HEK293 (cell line): ENCODE results near the gene STARD5.
A peak's percentile ranks its signal among the peaks of the same experiment; 100 is the strongest.

ENCODE experiments used
- CTCF ChIA-PET: fragments of 350-600 bp; formaldehyde crosslinking; extraction: SDS; loops from one replicate; lab custom pipeline; 2021; ENCODE audit warnings: antibody characterized with exemption; lab: Yijun Ruan, JAX
- POLR2A ChIA-PET: fragments of 300-600 bp; formaldehyde crosslinking; extraction: SDS; loops from one replicate; lab custom pipeline; 2020; ENCODE audit warnings: antibody characterized with exemption, inconsistent platforms; lab: Yijun Ruan, JAX
- H3K27ac ChIP-seq: fragments of 200-500 bp; sonication (Bioruptor generic); 2 replicates; pipeline ENCODE4 v1.5.1; 2014; ENCODE audit warnings: low read depth, low read length, control low read depth, inconsistent platforms; ENCODE audit errors: extremely low read depth
- H3K36me3 ChIP-seq, 2 experiments: fragments of 200-500 bp in 1 of 2; sonication (Bioruptor generic) in 1 of 2; 1 replicate in 1 of 2; 2 replicates in 1 of 2; pipeline ENCODE4 v1.5.1; 2014 to 2017; ENCODE audit warnings: inconsistent platforms in 2 of 2, low read length in 2 of 2; ENCODE audit not compliant: control insufficient read depth in 2 of 2, insufficient read depth in 1 of 2
- H3K4me1 ChIP-seq: fragments of 200-500 bp; sonication (Bioruptor generic); 2 replicates; pipeline ENCODE4 v1.5.1; 2014; ENCODE audit warnings: mild to moderate bottlenecking, low read length, inconsistent platforms; ENCODE audit not compliant: control insufficient read depth, insufficient read depth
- H3K4me3 ChIP-seq: 2 replicates; pipeline ENCODE4 v1.5.1; 2011; ENCODE audit warnings: low read depth, mild to moderate bottlenecking, control low read depth, low read length, moderate library complexity
- H3K9me3 ChIP-seq: fragments of 200-500 bp; sonication (Bioruptor generic); 2 replicates; pipeline ENCODE4 v1.5.1; 2014; ENCODE audit warnings: low read depth, low read length, inconsistent platforms; ENCODE audit not compliant: control insufficient read depth, insufficient read depth
- BCL11A ChIP-seq: fragments of 450-650 bp; formaldehyde crosslinking; IDR thresholded peaks from 2 replicates; pipeline ENCODE4 v1.5.1; 2016; ENCODE audit warnings: low read depth, missing biosample characterization, missing genetic modification characterization
- BCL11B ChIP-seq: fragments of 450-650 bp; formaldehyde crosslinking; IDR thresholded peaks from 2 replicates; pipeline ENCODE4 v1.5.1; 2016; ENCODE audit warnings: low read depth, missing biosample characterization, missing genetic modification characterization
- HOXD13 ChIP-seq: sonication (generic); formaldehyde crosslinking; IDR thresholded peaks from 2 replicates; pipeline ENCODE4 v1.8.0; 2022; ENCODE audit warnings: missing genetic modification reagents, borderline replicate concordance
- KLF8 ChIP-seq: fragments of 450-650 bp; formaldehyde crosslinking; IDR thresholded peaks from 2 replicates; pipeline ENCODE4 v1.5.1; 2016; ENCODE audit warnings: missing biosample characterization, missing genetic modification characterization
- WT1 ChIP-seq: fragments of 450-650 bp; formaldehyde crosslinking; IDR thresholded peaks from 2 replicates; pipeline ENCODE4 v1.5.1; 2016; ENCODE audit warnings: missing biosample characterization, missing genetic modification characterization
- ZBTB8A ChIP-seq: fragments of 450-650 bp; formaldehyde crosslinking; IDR thresholded peaks from 2 replicates; pipeline ENCODE4 v1.5.1; 2016; ENCODE audit warnings: missing biosample characterization, missing genetic modification characterization
- ZNF114 ChIP-seq: fragments of 450-650 bp; formaldehyde crosslinking; IDR thresholded peaks from 2 replicates; pipeline ENCODE4 v1.5.0; 2017; ENCODE audit warnings: missing biosample characterization, missing genetic modification characterization
- ZNF133 ChIP-seq: fragments of 450-650 bp; formaldehyde crosslinking; IDR thresholded peaks from 2 replicates; pipeline ENCODE4 v1.5.1; 2016; ENCODE audit warnings: missing biosample characterization, missing genetic modification characterization
- ZNF169 ChIP-seq: fragments of 450-650 bp; formaldehyde crosslinking; IDR thresholded peaks from 2 replicates; pipeline ENCODE4 v1.5.1; 2016; ENCODE audit warnings: missing biosample characterization, missing genetic modification characterization
- ZNF354C ChIP-seq: fragments of 450-650 bp; formaldehyde crosslinking; IDR thresholded peaks from 2 replicates; pipeline ENCODE4 v1.5.1; 2016; ENCODE audit warnings: missing biosample characterization, missing genetic modification characterization, low read depth, borderline replicate concordance
- ZNF544 ChIP-seq: fragments of 450-650 bp; formaldehyde crosslinking; IDR thresholded peaks from 2 replicates; pipeline ENCODE4 v1.5.0; 2017; ENCODE audit warnings: missing biosample characterization, missing genetic modification characterization
- ZNF624 ChIP-seq: fragments of 450-650 bp; formaldehyde crosslinking; IDR thresholded peaks from 2 replicates; pipeline ENCODE4 v1.5.1; 2017; ENCODE audit warnings: missing biosample characterization, missing genetic modification characterization
- ZNF670 ChIP-seq: fragments of 450-650 bp; formaldehyde crosslinking; IDR thresholded peaks from 2 replicates; pipeline ENCODE4 v1.5.1; 2016; ENCODE audit warnings: missing biosample characterization, missing genetic modification characterization, low read depth
- ZNF677 ChIP-seq: fragments of 450-650 bp; IDR thresholded peaks from 2 replicates; pipeline ENCODE4 v1.5.0; 2018; ENCODE audit warnings: missing biosample characterization, mild to moderate bottlenecking, missing genetic modification characterization, moderate library complexity
- ZNF843 ChIP-seq: fragments of 450-650 bp; formaldehyde crosslinking; IDR thresholded peaks from 2 replicates; pipeline ENCODE4 v1.5.1; 2016; ENCODE audit warnings: missing biosample characterization, missing genetic modification characterization
- ZSCAN23 ChIP-seq: fragments of 450-650 bp; formaldehyde crosslinking; IDR thresholded peaks from 2 replicates; pipeline ENCODE4 v1.5.1; 2016; ENCODE audit warnings: missing biosample characterization, missing genetic modification characterization
- TF ChIP-seq, protein P1 (sequence below): fragments of 450-650 bp; formaldehyde crosslinking; IDR thresholded peaks from 2 replicates; pipeline ENCODE4 v1.5.1; 2017; ENCODE audit warnings: missing biosample characterization, missing genetic modification characterization
- TF ChIP-seq, protein P2 (sequence below): fragments of 450-650 bp; formaldehyde crosslinking; IDR thresholded peaks from 2 replicates; pipeline ENCODE4 v1.5.1; 2016; ENCODE audit warnings: missing biosample characterization, missing genetic modification characterization
- TF ChIP-seq, protein P3 (sequence below): fragments of 450-650 bp; formaldehyde crosslinking; IDR thresholded peaks from 2 replicates; pipeline ENCODE4 v1.5.1; 2016; ENCODE audit warnings: missing biosample characterization, missing genetic modification characterization
- TF ChIP-seq, protein P4 (sequence below): fragments of 450-650 bp; formaldehyde crosslinking; conservative IDR thresholded peaks from 2 replicates; pipeline ENCODE4 v1.5.1; 2016; ENCODE audit warnings: low read depth, missing biosample characterization, missing genetic modification characterization
- TF ChIP-seq, protein P5 (sequence below): fragments of 450-650 bp; formaldehyde crosslinking; IDR thresholded peaks from 2 replicates; pipeline ENCODE4 v1.5.1; 2017; ENCODE audit warnings: missing biosample characterization, missing genetic modification characterization

Gene STARD5

DNA sequence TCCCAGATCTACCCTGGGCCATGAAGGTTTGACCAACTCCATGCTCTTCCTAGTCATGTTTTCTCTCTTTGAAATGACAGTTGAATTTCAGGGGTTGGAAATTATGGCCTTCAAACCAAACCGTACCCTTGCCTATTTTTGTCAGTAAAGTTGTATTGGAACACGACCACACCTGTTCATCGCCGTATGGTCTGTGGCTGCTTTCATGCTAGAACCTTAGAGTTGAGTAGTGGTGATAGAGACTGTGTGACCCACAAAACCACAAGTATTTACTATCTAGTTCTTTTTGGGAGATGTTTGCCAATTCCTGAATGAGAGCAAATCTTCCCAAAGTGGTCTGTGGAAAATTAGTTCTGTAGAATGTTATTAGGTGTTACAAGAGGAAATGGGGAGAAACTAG is 24.0 kb upstream of the STARD5 start (continued):
- TF ChIP-seq ZBTB8A (tag by site-specific recombination) (no peak), WT1 (tag by site-specific recombination) (no peak), ZNF544 (tag by site-specific recombination) (no peak), ZNF843 (tag by site-specific recombination) (no peak), BCL11A (no peak), ZNF624 (tag by site-specific recombination) (no peak), ZNF670 (tag by site-specific recombination) (no peak)
- TF ChIP-seq, protein P1, sequence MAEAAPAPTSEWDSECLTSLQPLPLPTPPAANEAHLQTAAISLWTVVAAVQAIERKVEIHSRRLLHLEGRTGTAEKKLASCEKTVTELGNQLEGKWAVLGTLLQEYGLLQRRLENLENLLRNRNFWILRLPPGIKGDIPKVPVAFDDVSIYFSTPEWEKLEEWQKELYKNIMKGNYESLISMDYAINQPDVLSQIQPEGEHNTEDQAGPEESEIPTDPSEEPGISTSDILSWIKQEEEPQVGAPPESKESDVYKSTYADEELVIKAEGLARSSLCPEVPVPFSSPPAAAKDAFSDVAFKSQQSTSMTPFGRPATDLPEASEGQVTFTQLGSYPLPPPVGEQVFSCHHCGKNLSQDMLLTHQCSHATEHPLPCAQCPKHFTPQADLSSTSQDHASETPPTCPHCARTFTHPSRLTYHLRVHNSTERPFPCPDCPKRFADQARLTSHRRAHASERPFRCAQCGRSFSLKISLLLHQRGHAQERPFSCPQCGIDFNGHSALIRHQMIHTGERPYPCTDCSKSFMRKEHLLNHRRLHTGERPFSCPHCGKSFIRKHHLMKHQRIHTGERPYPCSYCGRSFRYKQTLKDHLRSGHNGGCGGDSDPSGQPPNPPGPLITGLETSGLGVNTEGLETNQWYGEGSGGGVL (tag by site-specific recombination): no peak

DNA sequence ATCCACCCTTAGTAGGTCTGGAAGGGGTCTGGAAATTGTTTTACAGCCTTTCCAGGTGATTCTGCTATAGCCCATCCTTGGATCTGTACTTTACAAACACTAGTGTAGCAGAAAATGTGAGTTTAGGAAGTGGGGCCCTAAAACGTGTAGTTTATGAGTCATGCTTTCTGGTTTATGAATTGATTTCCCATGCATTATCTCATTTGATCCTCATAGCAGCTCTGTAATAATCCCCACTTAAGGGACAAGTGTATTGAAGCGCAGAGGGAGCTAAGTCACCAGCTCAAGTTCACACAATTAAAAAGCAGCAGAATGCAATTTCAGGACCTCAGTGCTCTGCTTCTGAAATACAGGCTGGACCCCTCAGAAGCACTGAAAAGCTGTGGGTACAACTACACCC is 22.7 kb upstream of the STARD5 start:
- CTCF ChIA-PET: no interaction called here
- H3K9me3 ChIP-seq: no peaks in the 10 kb centered on the region
- POLR2A ChIA-PET: no interaction called here
- TF ChIP-seq, protein P2, sequence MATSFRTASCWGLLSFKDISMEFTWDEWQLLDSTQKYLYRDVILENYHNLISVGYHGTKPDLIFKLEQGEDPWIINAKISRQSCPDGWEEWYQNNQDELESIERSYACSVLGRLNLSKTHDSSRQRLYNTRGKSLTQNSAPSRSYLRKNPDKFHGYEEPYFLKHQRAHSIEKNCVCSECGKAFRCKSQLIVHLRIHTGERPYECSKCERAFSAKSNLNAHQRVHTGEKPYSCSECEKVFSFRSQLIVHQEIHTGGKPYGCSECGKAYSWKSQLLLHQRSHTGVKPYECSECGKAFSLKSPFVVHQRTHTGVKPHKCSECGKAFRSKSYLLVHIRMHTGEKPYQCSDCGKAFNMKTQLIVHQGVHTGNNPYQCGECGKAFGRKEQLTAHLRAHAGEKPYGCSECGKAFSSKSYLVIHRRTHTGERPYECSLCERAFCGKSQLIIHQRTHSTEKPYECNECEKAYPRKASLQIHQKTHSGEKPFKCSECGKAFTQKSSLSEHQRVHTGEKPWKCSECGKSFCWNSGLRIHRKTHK (tag by site-specific recombination): no peak
- TF ChIP-seq, protein P3, sequence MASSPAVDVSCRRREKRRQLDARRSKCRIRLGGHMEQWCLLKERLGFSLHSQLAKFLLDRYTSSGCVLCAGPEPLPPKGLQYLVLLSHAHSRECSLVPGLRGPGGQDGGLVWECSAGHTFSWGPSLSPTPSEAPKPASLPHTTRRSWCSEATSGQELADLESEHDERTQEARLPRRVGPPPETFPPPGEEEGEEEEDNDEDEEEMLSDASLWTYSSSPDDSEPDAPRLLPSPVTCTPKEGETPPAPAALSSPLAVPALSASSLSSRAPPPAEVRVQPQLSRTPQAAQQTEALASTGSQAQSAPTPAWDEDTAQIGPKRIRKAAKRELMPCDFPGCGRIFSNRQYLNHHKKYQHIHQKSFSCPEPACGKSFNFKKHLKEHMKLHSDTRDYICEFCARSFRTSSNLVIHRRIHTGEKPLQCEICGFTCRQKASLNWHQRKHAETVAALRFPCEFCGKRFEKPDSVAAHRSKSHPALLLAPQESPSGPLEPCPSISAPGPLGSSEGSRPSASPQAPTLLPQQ (tag by site-specific recombination): peak; percentile 65; the same call in 1 of the 2 replicates
- no peaks in the 10 kb centered on the region for H3K4me1 ChIP-seq
- no peak overlapping the region for H3K4me3 ChIP-seq
- no peaks in the 10 kb centered on the region for H3K36me3 ChIP-seq
- no peak overlapping the region for H3K27ac ChIP-seq

DNA sequence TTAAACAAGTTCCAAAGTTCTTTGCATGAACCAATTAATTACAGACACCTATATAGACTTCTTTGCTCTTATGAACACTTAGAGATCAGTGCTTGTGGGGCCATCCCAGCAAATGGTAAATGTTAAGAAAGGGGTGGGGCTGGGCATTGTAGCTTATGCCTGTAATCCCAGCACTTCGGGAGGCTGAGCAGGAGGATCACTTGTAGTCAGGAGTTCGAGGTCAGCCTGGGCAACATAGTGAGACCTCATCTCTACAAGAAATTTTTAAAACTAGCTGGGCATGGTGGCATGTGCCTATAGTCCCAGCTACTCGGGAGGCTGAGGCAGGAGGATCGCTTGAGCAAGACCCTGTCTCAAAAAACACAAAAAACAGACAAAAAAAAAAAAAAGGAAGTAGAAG is 19.4 kb upstream of the STARD5 start:
- Histone ChIP-seq H3K36me3 (no peaks in the 10 kb centered on the region), H3K27ac (no peak overlapping the region), H3K9me3 (no peaks in the 10 kb centered on the region), H3K4me1 (peaks cover 3% of the 10 kb centered on the region; the same call in 1 of the 2 replicates), H3K4me3 (no peak overlapping the region)
- CTCF ChIA-PET: interaction anchor here (0.5 kb wide), 1 partner anchor 604 kb away, joined by 5 read pairs; no protein-coding TSS in a partner anchor
- POLR2A ChIA-PET: no interaction called here
- TF ChIP-seq, protein P2 (tag by site-specific recombination): no peak
- TF ChIP-seq ZNF114 (tag by site-specific recombination) (no peak), ZSCAN23 (tag by site-specific recombination) (no peak), ZNF677 (tag by site-specific recombination) (no peak), KLF8 (tag by site-specific recombination) (no peak), ZNF133 (tag by site-specific recombination) (no peak), HOXD13 (CRISPR knock-in tag) (no peak), BCL11B (no peak), ZNF169 (tag by site-specific recombination) (no peak), ZNF354C (tag by site-specific recombination) (no peak)
- TF ChIP-seq, protein P4, sequence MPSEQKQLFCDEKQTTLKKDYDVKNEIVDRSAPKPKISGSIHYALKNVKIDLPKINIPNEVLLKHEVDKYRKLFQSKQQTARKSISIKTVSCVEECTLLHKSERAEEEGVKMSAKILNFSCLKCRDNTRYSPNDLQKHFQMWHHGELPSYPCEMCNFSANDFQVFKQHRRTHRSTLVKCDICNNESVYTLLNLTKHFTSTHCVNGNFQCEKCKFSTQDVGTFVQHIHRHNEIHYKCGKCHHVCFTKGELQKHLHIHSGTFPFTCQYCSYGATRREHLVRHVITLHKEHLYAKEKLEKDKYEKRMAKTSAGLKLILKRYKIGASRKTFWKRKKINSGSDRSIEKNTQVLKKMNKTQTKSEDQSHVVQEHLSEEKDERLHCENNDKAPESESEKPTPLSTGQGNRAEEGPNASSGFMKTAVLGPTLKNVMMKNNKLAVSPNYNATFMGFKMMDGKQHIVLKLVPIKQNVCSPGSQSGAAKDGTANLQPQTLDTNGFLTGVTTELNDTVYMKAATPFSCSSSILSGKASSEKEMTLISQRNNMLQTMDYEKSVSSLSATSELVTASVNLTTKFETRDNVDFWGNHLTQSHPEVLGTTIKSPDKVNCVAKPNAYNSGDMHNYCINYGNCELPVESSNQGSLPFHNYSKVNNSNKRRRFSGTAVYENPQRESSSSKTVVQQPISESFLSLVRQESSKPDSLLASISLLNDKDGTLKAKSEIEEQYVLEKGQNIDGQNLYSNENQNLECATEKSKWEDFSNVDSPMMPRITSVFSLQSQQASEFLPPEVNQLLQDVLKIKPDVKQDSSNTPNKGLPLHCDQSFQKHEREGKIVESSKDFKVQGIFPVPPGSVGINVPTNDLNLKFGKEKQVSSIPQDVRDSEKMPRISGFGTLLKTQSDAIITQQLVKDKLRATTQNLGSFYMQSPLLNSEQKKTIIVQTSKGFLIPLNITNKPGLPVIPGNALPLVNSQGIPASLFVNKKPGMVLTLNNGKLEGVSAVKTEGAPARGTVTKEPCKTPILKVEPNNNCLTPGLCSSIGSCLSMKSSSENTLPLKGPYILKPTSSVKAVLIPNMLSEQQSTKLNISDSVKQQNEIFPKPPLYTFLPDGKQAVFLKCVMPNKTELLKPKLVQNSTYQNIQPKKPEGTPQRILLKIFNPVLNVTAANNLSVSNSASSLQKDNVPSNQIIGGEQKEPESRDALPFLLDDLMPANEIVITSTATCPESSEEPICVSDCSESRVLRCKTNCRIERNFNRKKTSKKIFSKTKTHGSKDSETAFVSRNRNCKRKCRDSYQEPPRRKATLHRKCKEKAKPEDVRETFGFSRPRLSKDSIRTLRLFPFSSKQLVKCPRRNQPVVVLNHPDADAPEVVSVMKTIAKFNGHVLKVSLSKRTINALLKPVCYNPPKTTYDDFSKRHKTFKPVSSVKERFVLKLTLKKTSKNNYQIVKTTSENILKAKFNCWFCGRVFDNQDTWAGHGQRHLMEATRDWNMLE (tag by site-specific recombination): no peak
- TF ChIP-seq, protein P5, sequence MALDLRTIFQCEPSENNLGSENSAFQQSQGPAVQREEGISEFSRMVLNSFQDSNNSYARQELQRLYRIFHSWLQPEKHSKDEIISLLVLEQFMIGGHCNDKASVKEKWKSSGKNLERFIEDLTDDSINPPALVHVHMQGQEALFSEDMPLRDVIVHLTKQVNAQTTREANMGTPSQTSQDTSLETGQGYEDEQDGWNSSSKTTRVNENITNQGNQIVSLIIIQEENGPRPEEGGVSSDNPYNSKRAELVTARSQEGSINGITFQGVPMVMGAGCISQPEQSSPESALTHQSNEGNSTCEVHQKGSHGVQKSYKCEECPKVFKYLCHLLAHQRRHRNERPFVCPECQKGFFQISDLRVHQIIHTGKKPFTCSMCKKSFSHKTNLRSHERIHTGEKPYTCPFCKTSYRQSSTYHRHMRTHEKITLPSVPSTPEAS (tag by site-specific recombination): no peak
